ENCODE results near the gene CTSS. TPM values are rescaled to one million over a fixed set of nuclear protein-coding genes. Genes with fewer than 3 reads are reported as not detected.
A peak's percentile ranks its signal among the peaks of the same experiment; 100 is the strongest.

CTSS gene
- total and polyA plus RNA-seq, 7 experiments from 2014 or later = 91.1 to 1,020 (median 106) TPM

- Histone ChIP-seq H3K4me1 (ENCODE audit: control insufficient read depth in 2 of 2, insufficient read depth in 2 of 2, low read length in 2 of 2) (no peaks in the 10 kb centered on the region), H3K27me3 (ENCODE audit: control insufficient read depth in 2 of 2, insufficient read depth in 2 of 2, low read length in 2 of 2) (no peaks in the 10 kb centered on the region), H3K9me3 (ENCODE audit: control insufficient read depth in 2 of 3, low read length in 3 of 3) (no peaks in the 10 kb centered on the region), H3K4me3 (ENCODE audit: low read length) (no peak overlapping the region), H3K36me3 (ENCODE audit: control insufficient read depth in 2 of 3, insufficient read depth in 3 of 3, low read length in 3 of 3) (peaks cover 10 to 75% (median 10%) of the 10 kb centered on the region in 3 experiments), H3K27ac (ENCODE audit: low read depth, low read length) (no peak overlapping the region)
- Mint-ChIP-seq H3K27me3 (no peaks in the 10 kb centered on the region), H3K4me1 (peaks cover 0 to 14% (median 0%) of the 10 kb centered on the region in 7 donors), H3K4me3 (no peak overlapping the region), H3K9me3 (no peaks in the 10 kb centered on the region), H3K36me3 (peaks cover 12 to 57% (median 38%) of the 10 kb centered on the region in 5 donors), H3K27ac (peak overlapping the region in 1 of 9 donors; percentile 32)
- intact Hi-C loops (cut with micrococcal nuclease) = no loop called here
- POLR2A ChIA-PET = interaction anchor here (0.8 to 1.0 kb wide), 2 partner anchors 178 to 390 kb away, joined by 3 read pairs; partner anchors contain the start of gene RPRD2
- ATAC-seq = no peak
- no peak for DNase-seq
- CTCF ChIA-PET = no interaction called here
These were observed 12.2 kb downstream of the CTSS start for GRCh38 chr1:150753416-150753815.

DNA sequence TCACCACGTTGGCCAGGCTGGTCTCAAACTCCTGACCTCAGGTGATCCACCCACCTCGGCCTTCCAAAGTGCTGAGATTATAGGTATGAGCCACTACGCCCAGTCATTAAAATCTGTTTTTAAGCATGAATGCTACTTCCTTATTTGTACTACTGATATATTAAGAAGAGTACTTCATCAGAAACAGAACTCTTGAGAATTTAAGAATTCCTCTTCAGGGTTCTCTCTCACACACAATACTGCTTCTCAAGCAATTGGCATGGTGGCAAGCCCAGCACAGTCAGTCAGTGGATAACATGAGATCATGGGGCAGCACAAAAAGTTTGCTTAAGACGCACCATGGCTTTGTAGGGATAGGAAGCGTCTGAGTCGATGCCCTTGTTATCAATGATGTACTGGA lies 14.1 kb downstream of the CTSS start:
- Mint-ChIP-seq H3K9me3 (no peaks in the 10 kb centered on the region), H3K36me3 (peaks cover 12 to 52% (median 33%) of the 10 kb centered on the region in 5 donors), H3K27me3 (no peaks in the 10 kb centered on the region), H3K4me3 (no peak overlapping the region), H3K4me1 (peaks cover 0 to 11% (median 0%) of the 10 kb centered on the region in 7 donors), H3K27ac (no peak overlapping the region)
- H3K9me3 ChIP-seq (ENCODE audit: control insufficient read depth in 2 of 3, low read length in 3 of 3) = no peaks in the 10 kb centered on the region
- H3K27ac ChIP-seq (ENCODE audit: low read depth, low read length) = no peak overlapping the region
- peaks cover 10 to 82% (median 23%) of the 10 kb centered on the region in 3 experiments for H3K36me3 ChIP-seq (ENCODE audit: control insufficient read depth in 2 of 3, insufficient read depth in 3 of 3, low read length in 3 of 3)
- intact Hi-C loops (cut with micrococcal nuclease) = no loop called here
- no peak overlapping the region for H3K4me3 ChIP-seq (ENCODE audit: low read length)
- no peak for ATAC-seq
- POLR2A ChIA-PET = interaction anchor here (0.7 kb wide), 1 partner anchor 255 kb away, joined by 3 read pairs; the partner anchor contains the start of gene MINDY1
- CTCF ChIA-PET = interaction anchor here (0.6 kb wide), 1 partner anchor 349 kb away, joined by 4 read pairs; no protein-coding TSS in a partner anchor
- H3K27me3 ChIP-seq (ENCODE audit: control insufficient read depth in 2 of 2, insufficient read depth in 2 of 2, low read length in 2 of 2) = no peaks in the 10 kb centered on the region
- DNase-seq = no peak
- H3K4me1 ChIP-seq (ENCODE audit: control insufficient read depth in 2 of 2, insufficient read depth in 2 of 2, low read length in 2 of 2) = no peaks in the 10 kb centered on the region

GRCh38 chr1:150749720-150750311 lies 15.8 kb downstream of the CTSS start:
- peaks cover 0 to 11% (median 0%) of the 10 kb centered on the region in 7 donors for H3K4me1 Mint-ChIP-seq
- intact Hi-C loops (cut with micrococcal nuclease) = no loop called here
- peaks cover 6 to 92% (median 31%) of the 10 kb centered on the region in 3 experiments for H3K36me3 ChIP-seq (ENCODE audit: control insufficient read depth in 2 of 3, insufficient read depth in 3 of 3, low read length in 3 of 3)

GRCh38 chr1:150748878-150749719 lies 16.5 kb downstream of the CTSS start:
- H3K27me3 Mint-ChIP-seq = no peaks in the 10 kb centered on the region
- H3K4me1 Mint-ChIP-seq = peaks cover 0 to 11% (median 0%) of the 10 kb centered on the region in 7 donors
- H3K9me3 Mint-ChIP-seq = no peaks in the 10 kb centered on the region
- ATAC-seq = no peak
- peaks cover 0 to 87% (median 33%) of the 10 kb centered on the region in 3 experiments for H3K36me3 ChIP-seq (ENCODE audit: control insufficient read depth in 2 of 3, insufficient read depth in 3 of 3, low read length in 3 of 3)
- H3K27ac Mint-ChIP-seq = peak overlapping the region in 4 of 9 donors; percentile 6 to 67 (median 8)
- no peaks in the 10 kb centered on the region for H3K4me1 ChIP-seq (ENCODE audit: control insufficient read depth in 2 of 2, insufficient read depth in 2 of 2, low read length in 2 of 2)
- no peaks in the 10 kb centered on the region for H3K9me3 ChIP-seq (ENCODE audit: control insufficient read depth in 2 of 3, low read length in 3 of 3)
- intact Hi-C loops (cut with micrococcal nuclease) = no loop called here
- no peak overlapping the region for H3K4me3 ChIP-seq (ENCODE audit: low read length)
- peaks cover 12 to 45% (median 30%) of the 10 kb centered on the region in 5 donors for H3K36me3 Mint-ChIP-seq
- DNase-seq = no peak
- ChIA-PET CTCF (interaction anchor here (0.6 to 0.7 kb wide), 2 partner anchors 15 to 185 kb away, joined by 3 read pairs; no protein-coding TSS in a partner anchor), POLR2A (interaction anchor here (0.6 kb wide), 1 partner anchor 52 kb away, joined by 4 read pairs; no protein-coding TSS in a partner anchor)
- no peak overlapping the region for H3K27ac ChIP-seq (ENCODE audit: low read depth, low read length)
- H3K4me3 Mint-ChIP-seq = peak overlapping the region in 1 of 10 donors; percentile 27
- no peaks in the 10 kb centered on the region for H3K27me3 ChIP-seq (ENCODE audit: control insufficient read depth in 2 of 2, insufficient read depth in 2 of 2, low read length in 2 of 2)

More at GRCh38 chr1:150749720-150750311, 15.8 kb downstream of the CTSS start:
- peak overlapping the region in 2 of 9 donors; percentile 13 to 41 for H3K27ac Mint-ChIP-seq
- H3K27me3 Mint-ChIP-seq = no peaks in the 10 kb centered on the region
- peaks cover 12 to 48% (median 32%) of the 10 kb centered on the region in 5 donors for H3K36me3 Mint-ChIP-seq
- no peak for DNase-seq
- CTCF ChIA-PET = no interaction called here
- no peaks in the 10 kb centered on the region for H3K27me3 ChIP-seq (ENCODE audit: control insufficient read depth in 2 of 2, insufficient read depth in 2 of 2, low read length in 2 of 2)
- H3K9me3 Mint-ChIP-seq = no peaks in the 10 kb centered on the region
- H3K4me1 ChIP-seq (ENCODE audit: control insufficient read depth in 2 of 2, insufficient read depth in 2 of 2, low read length in 2 of 2) = no peaks in the 10 kb centered on the region
- POLR2A ChIA-PET = no interaction called here
- no peak for ATAC-seq
- H3K4me3 ChIP-seq (ENCODE audit: low read length) = no peak overlapping the region
- no peaks in the 10 kb centered on the region for H3K9me3 ChIP-seq (ENCODE audit: control insufficient read depth in 2 of 3, low read length in 3 of 3)
- H3K27ac ChIP-seq (ENCODE audit: low read depth, low read length) = no peak overlapping the region
- peak overlapping the region in 1 of 10 donors; percentile 27 for H3K4me3 Mint-ChIP-seq

DNA sequence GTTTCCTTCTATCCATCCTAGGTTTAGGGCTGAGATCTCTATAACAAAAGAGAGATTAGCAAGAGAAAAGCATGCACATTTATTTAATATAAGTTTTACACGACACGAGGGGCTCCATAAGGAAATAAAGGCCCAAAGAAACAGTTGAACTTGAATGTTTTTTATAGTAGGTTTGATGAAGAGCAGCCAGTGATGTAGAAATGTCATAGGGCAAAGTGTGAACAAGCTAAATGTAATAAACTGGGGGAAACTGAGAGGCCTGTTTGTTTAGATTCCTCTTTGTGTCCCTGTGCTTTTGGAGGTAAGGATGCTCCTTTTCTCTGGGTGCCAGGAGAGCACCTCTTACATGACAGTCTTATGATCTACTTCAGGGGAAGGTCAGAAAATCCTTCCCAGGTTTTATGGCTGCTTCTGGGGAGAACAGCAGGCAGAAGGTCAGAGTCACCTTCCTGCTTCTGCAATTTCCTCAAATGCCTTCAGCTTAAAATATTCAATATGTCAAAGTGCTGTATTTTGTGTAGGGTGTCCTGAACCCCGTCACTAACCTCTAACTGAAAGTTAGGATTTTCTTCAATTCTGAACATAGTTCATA lies 35.4 kb downstream of the CTSS start:
- Histone ChIP-seq H3K27ac (ENCODE audit: low read depth, low read length) (no peak overlapping the region), H3K4me1 (ENCODE audit: control insufficient read depth in 2 of 2, insufficient read depth in 2 of 2, low read length in 2 of 2) (no peaks in the 10 kb centered on the region), H3K4me3 (ENCODE audit: low read length) (no peak overlapping the region), H3K36me3 (ENCODE audit: control insufficient read depth in 2 of 3, insufficient read depth in 3 of 3, low read length in 3 of 3) (peaks cover 0 to 29% (median 5%) of the 10 kb centered on the region in 3 experiments), H3K27me3 (ENCODE audit: control insufficient read depth in 2 of 2, insufficient read depth in 2 of 2, low read length in 2 of 2) (no peaks in the 10 kb centered on the region), H3K9me3 (ENCODE audit: control insufficient read depth in 2 of 3, low read length in 3 of 3) (no peaks in the 10 kb centered on the region)
- H3K36me3 Mint-ChIP-seq = peaks cover 0 to 27% (median 11%) of the 10 kb centered on the region in 5 donors
- H3K27me3 Mint-ChIP-seq = no peaks in the 10 kb centered on the region
- no peak overlapping the region for H3K4me3 Mint-ChIP-seq
- intact Hi-C loops (cut with micrococcal nuclease) = no loop called here
- no peaks in the 10 kb centered on the region for H3K9me3 Mint-ChIP-seq
- ATAC-seq (no peak), DNase-seq (no peak)
- H3K4me1 Mint-ChIP-seq = no peaks in the 10 kb centered on the region
- H3K27ac Mint-ChIP-seq = peak overlapping the region in 2 of 9 donors; percentile 20 to 25
- POLR2A ChIA-PET = no interaction called here
- CTCF ChIA-PET = no interaction called here

GRCh38 chr1:150724336-150724735 lies 41.2 kb downstream of the CTSS start:
- Mint-ChIP-seq H3K27me3 (peaks cover 0 to 8% (median 0%) of the 10 kb centered on the region in 5 donors), H3K4me1 (no peaks in the 10 kb centered on the region), H3K9me3 (peaks cover 0 to 4% (median 0%) of the 10 kb centered on the region in 11 donors), H3K36me3 (peaks cover 0 to 11% (median 2%) of the 10 kb centered on the region in 5 donors), H3K27ac (no peak overlapping the region), H3K4me3 (no peak overlapping the region)
- Histone ChIP-seq H3K27ac (ENCODE audit: low read depth, low read length) (no peak overlapping the region), H3K4me1 (ENCODE audit: control insufficient read depth in 2 of 2, insufficient read depth in 2 of 2, low read length in 2 of 2) (no peaks in the 10 kb centered on the region), H3K4me3 (ENCODE audit: low read length) (no peak overlapping the region), H3K9me3 (ENCODE audit: control insufficient read depth in 2 of 3, low read length in 3 of 3) (no peaks in the 10 kb centered on the region), H3K27me3 (ENCODE audit: control insufficient read depth in 2 of 2, insufficient read depth in 2 of 2, low read length in 2 of 2) (no peaks in the 10 kb centered on the region), H3K36me3 (ENCODE audit: control insufficient read depth in 2 of 3, insufficient read depth in 3 of 3, low read length in 3 of 3) (no peaks in the 10 kb centered on the region)
- POLR2A ChIA-PET = no interaction called here
- ATAC-seq = no peak
- DNase-seq = no peak
- intact Hi-C loops (cut with micrococcal nuclease) = no loop called here
- CTCF ChIA-PET = no interaction called here

Data from naive thymus-derived CD4-positive, alpha-beta T cell (primary cell).